IMR-90 (cell line): ENCODE measurements around the gene CAPN9. TPM values are rescaled to one million over a fixed set of nuclear protein-coding genes. Genes with fewer than 3 reads are reported as not detected.

Source experiments
- ATAC-seq: fragments of 200-7000 bp; cut with Tn5 transposase; 2 replicates; pipeline ENCODE4 v1.9.1; 2020; ENCODE audit warnings: low read depth, mild to moderate bottlenecking, moderate library complexity
- BruUV-seq: library from RNA; stranded (reverse); fragments of 400-500 nt; replicated peaks from 2 replicates; lab custom pipeline; 2021; lab: Mats Ljungman, UMichigan
- CTCF ChIA-PET: fragments of 300-600 bp; formaldehyde crosslinking; extraction: SDS; loops from one replicate; lab custom pipeline; 2021; ENCODE audit warnings: antibody characterized with exemption; lab: Yijun Ruan, JAX
- POLR2A ChIA-PET: fragments of 300-600 bp; sonication (Branson Sonifier 250); formaldehyde crosslinking; loops from one replicate; lab custom pipeline; 2022; ENCODE audit warnings: antibody characterized with exemption; ENCODE audit not compliant: unreplicated experiment; lab: Charles Lee
- DNase-seq: peaks from one replicate; pipeline ENCODE4 v3.0.0; 2013
- H2AFZ ChIP-seq: replicated peaks from 2 replicates; pipeline ENCODE3; 2013; ENCODE audit warnings: low read length, mild to moderate bottlenecking; ENCODE audit not compliant: poor library complexity
- H2AK5ac ChIP-seq: 2 replicates; pipeline ENCODE4 v1.6.1; 2013; ENCODE audit warnings: low read depth, low read length, inconsistent platforms
- H2AK9ac ChIP-seq: replicated peaks from 2 replicates; pipeline ENCODE3; 2013; ENCODE audit warnings: mild to moderate bottlenecking, low read depth, low read length, moderate library complexity; ENCODE audit not compliant: poor library complexity
- H2BK120ac ChIP-seq: 2 replicates; pipeline ENCODE4 v1.6.1; 2013; ENCODE audit warnings: low read depth, low read length, inconsistent platforms
- H2BK15ac ChIP-seq: 3 replicates; pipeline ENCODE4 v1.6.1; 2013; ENCODE audit warnings: low read depth, low read length, inconsistent platforms
- H2BK20ac ChIP-seq: 2 replicates; pipeline ENCODE4 v1.6.1; 2013; ENCODE audit warnings: low read depth, mild to moderate bottlenecking, inconsistent platforms, low read length, moderate library complexity
- H2BK5ac ChIP-seq: 2 replicates; pipeline ENCODE4 v1.6.1; 2013; ENCODE audit warnings: mild to moderate bottlenecking, low read depth, low read length, inconsistent platforms; ENCODE audit not compliant: poor library complexity, severe bottlenecking
- H3K14ac ChIP-seq: replicated peaks from 2 replicates; pipeline ENCODE4 v1.6.1; 2013; ENCODE audit warnings: low read depth, low read length, inconsistent platforms
- H3K18ac ChIP-seq: 2 replicates; pipeline ENCODE4 v1.6.1; 2013; ENCODE audit warnings: low read depth, low read length, control low read depth
- H3K23ac ChIP-seq: 2 replicates; pipeline ENCODE4 v1.6.1; 2013; ENCODE audit warnings: low read depth, low read length, inconsistent platforms
- H3K27ac ChIP-seq: 2 replicates; pipeline ENCODE4 v1.5.1; 2013; ENCODE audit warnings: mild to moderate bottlenecking, control low read depth, low read length; ENCODE audit not compliant: insufficient read depth
- H3K27me3 ChIP-seq: 2 replicates; pipeline ENCODE4 v1.6.1; 2013; ENCODE audit warnings: low read length; ENCODE audit not compliant: control insufficient read depth, insufficient read depth
- H3K36me3 ChIP-seq: 2 replicates; pipeline ENCODE4 v1.6.1; 2013; ENCODE audit warnings: low read length, mixed read lengths; ENCODE audit not compliant: control insufficient read depth, insufficient read depth
- H3K4ac ChIP-seq: 2 replicates; pipeline ENCODE4 v1.6.1; 2013; ENCODE audit warnings: low read depth, low read length, inconsistent platforms
- H3K4me1 ChIP-seq: 2 replicates; pipeline ENCODE4 v1.6.1; 2013; ENCODE audit warnings: low read length, mixed read lengths; ENCODE audit not compliant: control insufficient read depth, insufficient read depth
- H3K4me2 ChIP-seq: 2 replicates; pipeline ENCODE4 v1.6.1; 2013; ENCODE audit warnings: low read depth, mild to moderate bottlenecking, control low read depth, low read length, moderate library complexity
- H3K4me3 ChIP-seq: 2 replicates; pipeline ENCODE4 v1.5.1; 2013; ENCODE audit warnings: low read depth, mild to moderate bottlenecking, control low read depth, low read length, moderate library complexity; ENCODE audit not compliant: insufficient read depth
- H3K56ac ChIP-seq: 2 replicates; pipeline ENCODE4 v1.6.1; 2013; ENCODE audit warnings: low read length, inconsistent platforms; ENCODE audit not compliant: insufficient read depth; ENCODE audit errors: extremely low read depth
- H3K79me1 ChIP-seq, 2 experiments: 2 replicates each; pipeline ENCODE4 v1.6.1; 2013; ENCODE audit warnings: low read length in 2 of 2, inconsistent platforms in 1 of 2, low read depth in 1 of 2
- H3K9ac ChIP-seq: 2 replicates; pipeline ENCODE4 v1.6.1; 2013; ENCODE audit warnings: low read depth, low read length, control low read depth
- H3K9me1 ChIP-seq: 2 replicates; pipeline ENCODE4 v1.6.1; 2013; ENCODE audit warnings: low read length, inconsistent platforms; ENCODE audit not compliant: insufficient read depth
- H3K9me3 ChIP-seq: 2 replicates; pipeline ENCODE4 v1.6.1; 2013; ENCODE audit warnings: low read length; ENCODE audit not compliant: control insufficient read depth, insufficient read depth
- H4K20me1 ChIP-seq: 2 replicates; pipeline ENCODE4 v1.6.1; 2013; ENCODE audit warnings: low read length, inconsistent platforms; ENCODE audit not compliant: insufficient read depth
- H4K5ac ChIP-seq: 2 replicates; pipeline ENCODE4 v1.6.1; 2013; ENCODE audit warnings: mild to moderate bottlenecking, low read depth, low read length, control low read depth
- H4K8ac ChIP-seq, 2 experiments: 2 replicates each; pipeline ENCODE4 v1.6.1; 2013; ENCODE audit warnings: low read depth in 2 of 2, low read length in 2 of 2, control low read depth in 1 of 2, inconsistent platforms in 1 of 2
- H4K91ac ChIP-seq: 2 replicates; pipeline ENCODE4 v1.6.1; 2013; ENCODE audit warnings: low read depth, low read length, inconsistent platforms; ENCODE audit not compliant: insufficient read depth
- CHD1 ChIP-seq: IDR thresholded peaks from 2 replicates; pipeline ENCODE4 v1.6.1; 2012; ENCODE audit warnings: low read depth, low read length, improper control_type of control experiment
- NFE2L2 ChIP-seq: fragments of 150-350 bp; IDR thresholded peaks from 2 replicates; pipeline ENCODE4 v1.6.1; 2016; ENCODE audit warnings: low read depth, mild to moderate bottlenecking, low read length
- whole genome bisulfite sequencing, 2 experiments: methylation state at CpG; one replicate each; pipeline versions ENCODE4 v1.1.5 to v1.1.7; 2013; ENCODE audit warnings: missing lambda C conversion rate in 2 of 2; ENCODE audit not compliant: insufficient read length in 1 of 2; ENCODE audit errors: extremely low coverage in 2 of 2; 5-methylcytosine and 5-hydroxymethylcytosine counted together
- dilution Hi-C: fragments of 300-500 bp; cut with HindIII; formaldehyde crosslinking; loops from one replicate; pipeline ENCODE4 v1.14.3; 2018; ENCODE audit warnings: low sequenced_read_pairs; ENCODE audit not compliant: unreplicated experiment
- in situ Hi-C: fragments of 300-500 bp; cut with MboI; formaldehyde crosslinking; loops from 3 replicates; pipeline ENCODE4 v1.14.3; 2019; ENCODE audit warnings: low sequenced_read_pairs, inconsistent platforms, mixed read lengths
- intact Hi-C: fragments of 100-400 bp; cut with micrococcal nuclease; formaldehyde crosslinking; loops from 2 replicates; pipeline ENCODE4 v1.10.0; 2022
- polyA plus RNA-seq, 3 experiments: library from polyadenylated mRNA; depleted of rRNA; stranded (reverse); fragments of >200 nt; gene quantifications; 2 replicates each; pipeline ENCODE4 v1.2.3, GENCODE V29; 2012; ENCODE audit warnings: low replicate concordance in 1 of 3
- total RNA-seq: library from RNA; depleted of rRNA; stranded (reverse); fragments of >200 nt; gene quantifications from 2 replicates; pipeline ENCODE4 v1.2.3, GENCODE V29; 2012

CAPN9 gene
- total and polyA plus RNA-seq, 2 of the 4 experiments (the other 2 are of a cell fraction): not detected

GRCh38 chr1:230806552-230806951, 59.4 kb downstream of the CAPN9 start:
- H3K9ac ChIP-seq: no peak overlapping the region
- no peak overlapping the region for H2BK120ac ChIP-seq
- ChIA-PET CTCF (no interaction called here), POLR2A (no interaction called here)
- H3K27ac ChIP-seq: no peak overlapping the region
- intact Hi-C loops (no loop called here), in situ Hi-C loops (no loop called here), dilution Hi-C loops (no loop called here)
- no peak overlapping the region for H3K18ac ChIP-seq
- no peak for ATAC-seq
- BruUV-seq: no TSS peak
- DNase-seq: no peak
- H2AK9ac ChIP-seq: no peak overlapping the region
- H2BK20ac ChIP-seq: no peak overlapping the region
- H4K5ac ChIP-seq: no peak overlapping the region
- no peaks in the 10 kb centered on the region; the same call in 1 of the 2 replicates for H3K9me1 ChIP-seq
- no peak overlapping the region for H3K4me3 ChIP-seq
- no peak overlapping the region for H2AFZ ChIP-seq
- H3K56ac ChIP-seq: no peak overlapping the region
- H4K20me1 ChIP-seq: no peaks in the 10 kb centered on the region
- no peak overlapping the region for H3K4me2 ChIP-seq
- TF ChIP-seq NFE2L2: no peak
- no peak for TF ChIP-seq CHD1
- no peak overlapping the region for H4K91ac ChIP-seq
- no peak overlapping the region for H4K8ac ChIP-seq
- H2AK5ac ChIP-seq: no peak overlapping the region
- H3K4ac ChIP-seq: no peak overlapping the region
- H2BK5ac ChIP-seq: no peak overlapping the region
- H3K36me3 ChIP-seq: no peaks in the 10 kb centered on the region
- no peaks in the 10 kb centered on the region for H3K9me3 ChIP-seq
- no peaks in the 10 kb centered on the region for H3K27me3 ChIP-seq
- H3K23ac ChIP-seq: no peak overlapping the region
- H3K79me1 ChIP-seq: no peaks in the 10 kb centered on the region
- no peak overlapping the region for H2BK15ac ChIP-seq
- H3K14ac ChIP-seq: no peak overlapping the region
- WGBS, 2 experiments: no CpG with 5 or more reads among the region's 2 CpGs
- no peaks in the 10 kb centered on the region for H3K4me1 ChIP-seq
